Fibroblast of lung (primary cell): ENCODE results near the gene TDP1.

Experiments
- CTCF ChIP-seq, 2 donors: IDR thresholded peaks in 1 of 2; conservative IDR thresholded peaks in 1 of 2; 1 replicate in 1 of 2; 2 replicates in 1 of 2; pipeline ENCODE4 v1.5.1; 2011 to 2012; ENCODE audit warnings: low read length in 2 of 2, control low read depth in 1 of 2, inconsistent platforms in 1 of 2, low read depth in 1 of 2, mild to moderate bottlenecking in 1 of 2
- EZH2 ChIP-seq: IDR thresholded peaks from 2 replicates; pipeline ENCODE4 v1.5.1; 2012; ENCODE audit warnings: low read length, control low read depth, mild to moderate bottlenecking; ENCODE audit errors: missing control alignments

DNA sequence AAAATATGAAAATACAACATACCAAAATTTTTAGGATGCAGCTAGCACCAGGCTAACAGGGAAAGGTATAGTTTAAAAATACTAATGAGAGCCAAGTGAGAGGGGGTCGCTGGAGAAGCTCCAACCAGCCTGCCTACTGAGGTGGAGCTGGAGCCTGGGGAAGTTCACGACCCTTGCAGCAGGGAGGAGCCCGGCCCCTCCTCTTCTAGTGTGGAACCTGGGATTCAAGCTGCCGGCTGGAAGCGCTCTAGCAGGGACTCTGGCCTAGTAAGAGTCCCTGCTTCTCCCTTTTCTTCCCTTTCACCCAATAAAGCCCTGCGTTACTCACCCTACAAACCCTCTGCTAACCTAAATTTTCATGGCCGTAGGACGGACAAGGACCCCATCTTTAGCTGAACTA lies 101.1 kb downstream of the TDP1 start:
- TF ChIP-seq EZH2: no peak
- no peak for TF ChIP-seq CTCF (conservative IDR thresholded peaks at IDR 0.05 in 1 of 2, IDR thresholded peaks at IDR 0.05 in 1 of 2; ENCODE audit: low read depth in 1 of 2, low read length in 2 of 2)
